ENCODE data around the gene AGMAT.

AGMAT gene

DNA sequence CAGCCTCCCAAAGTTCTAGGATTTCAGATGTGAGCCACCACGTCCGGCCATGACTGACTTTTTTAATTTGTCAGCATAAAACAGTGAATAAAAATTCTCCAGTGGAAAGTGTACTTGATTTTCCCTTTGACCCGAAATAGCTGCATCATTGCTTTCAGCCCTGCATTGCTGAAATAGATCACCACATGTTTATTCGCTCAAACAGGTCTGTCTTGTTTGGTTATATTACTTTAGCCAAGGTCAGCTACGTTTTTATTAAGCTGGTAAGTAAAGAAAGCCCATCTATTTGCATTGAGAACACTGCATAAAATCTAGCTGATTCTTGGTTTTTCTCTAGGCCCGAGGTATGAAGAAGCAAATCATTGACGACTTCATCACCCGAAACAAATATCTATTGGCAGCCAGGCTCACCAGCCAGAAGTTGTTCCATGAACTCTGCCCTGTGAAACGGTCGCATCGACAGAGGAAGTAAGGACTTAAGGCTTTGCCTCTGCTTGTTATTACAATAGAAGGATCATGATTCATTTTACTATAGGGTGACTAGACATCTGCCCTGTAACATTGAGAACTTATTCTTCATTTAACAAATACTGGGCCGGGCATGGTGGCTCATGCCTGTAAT, 25.6 kb downstream of the AGMAT start:
- DNase-seq (ENCODE audit: low read depth, low spot score): no peak

DNA sequence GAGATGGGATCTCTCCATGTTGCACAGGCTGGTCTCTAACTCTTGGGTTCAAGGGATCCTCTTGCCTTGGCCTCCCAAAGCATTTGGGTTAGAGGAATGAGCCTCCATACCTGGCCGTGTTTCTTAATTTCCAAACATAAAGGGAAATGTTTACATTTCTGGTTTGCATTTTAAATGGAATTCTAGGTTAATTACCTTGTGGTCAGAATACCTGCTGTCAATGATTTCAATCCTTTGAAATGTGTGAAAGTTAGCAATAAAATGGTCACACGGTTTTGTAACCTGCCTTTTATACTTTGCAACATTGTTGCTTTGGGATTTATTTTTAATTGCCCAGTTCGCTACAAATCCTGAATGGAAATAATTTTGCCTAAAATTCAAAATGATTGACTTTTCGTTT, 26.3 kb downstream of the AGMAT start:
- no peak for DNase-seq (ENCODE audit: low read depth, low spot score)

- DNase-seq (ENCODE audit: low read depth, low spot score): no peak
Observed at GRCh38 chr1:15557594-15557993, 27.3 kb downstream of the AGMAT start.

DNA sequence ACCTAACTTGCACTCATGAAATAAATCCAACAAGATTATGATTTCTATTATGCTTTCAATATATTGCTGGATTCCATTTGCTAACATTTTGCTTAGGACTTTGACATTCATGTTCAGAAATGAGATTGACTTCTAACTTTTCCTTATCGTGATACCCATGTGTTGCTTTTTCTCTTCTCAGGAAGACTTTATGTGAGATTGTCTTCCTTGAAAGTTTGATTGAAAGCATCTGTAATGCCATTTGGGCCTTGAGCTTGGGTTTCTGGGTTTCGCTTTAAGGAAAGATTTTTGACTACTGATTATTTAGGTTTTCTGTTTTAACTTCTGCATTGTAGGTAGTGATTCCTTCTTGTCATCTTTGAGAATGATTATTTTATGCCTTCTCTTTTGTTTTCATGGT, 27.8 kb downstream of the AGMAT start:
- DNase-seq (ENCODE audit: low read depth, low spot score): no peak

GRCh38 chr1:15550573-15550972, 34.3 kb downstream of the AGMAT start:
- DNase-seq (ENCODE audit: low read depth, low spot score): no peak

- DNase-seq (ENCODE audit: low read depth, low spot score): no peak
Observed at GRCh38 chr1:15546641-15547040, 38.2 kb downstream of the AGMAT start.

DNA sequence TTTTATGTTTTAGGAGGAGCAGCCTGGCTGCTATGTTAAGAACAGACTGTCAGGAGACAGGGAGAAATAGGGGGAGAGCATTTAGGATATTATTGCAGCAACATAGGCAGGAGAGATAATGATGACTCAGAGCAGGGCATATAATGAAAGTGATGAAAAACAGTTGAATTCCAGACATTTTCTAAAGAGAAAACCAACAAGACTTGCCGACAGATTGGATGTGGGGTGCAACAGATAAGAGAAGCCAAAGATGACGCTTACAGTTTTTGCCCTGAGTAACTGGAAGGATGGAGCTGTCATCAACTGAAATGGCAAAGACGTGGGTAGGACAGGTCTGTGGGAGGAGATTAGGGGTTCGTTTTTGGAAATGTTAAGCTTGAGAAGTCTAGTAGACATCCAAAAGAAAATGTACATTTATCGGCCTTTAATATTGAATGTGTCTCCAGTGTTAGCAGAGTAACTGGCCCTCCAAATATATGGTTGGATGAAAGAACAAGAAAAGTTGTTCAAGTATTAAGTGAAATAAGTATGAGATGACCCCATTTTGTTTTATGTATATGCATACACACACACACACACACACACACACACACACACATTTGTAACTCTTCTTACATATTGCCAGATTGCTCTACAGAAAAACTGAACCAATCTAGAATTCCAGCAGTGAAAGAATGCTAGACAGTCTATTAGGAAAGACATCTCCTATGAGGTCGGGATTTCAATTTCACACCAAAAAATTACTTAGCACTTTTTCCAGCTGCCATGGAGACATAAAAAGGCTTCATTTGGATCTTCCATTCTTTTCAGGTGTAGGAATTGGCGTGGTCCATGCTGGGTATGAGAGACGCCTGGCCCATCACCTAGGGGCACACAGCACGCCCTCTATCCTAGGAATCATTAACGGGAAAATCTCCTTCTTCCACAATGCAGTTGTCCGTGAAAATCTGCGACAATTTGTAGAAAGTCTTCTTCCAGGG, 41.0 kb downstream of the AGMAT start:
- no peak for DNase-seq (ENCODE audit: low read depth, low spot score)

- no peak for DNase-seq (ENCODE audit: low read depth, low spot score)
Observed at GRCh38 chr1:15543251-15543588, 41.6 kb downstream of the AGMAT start.

GRCh38 chr1:15542388-15543250, 42.2 kb downstream of the AGMAT start:
- DNase-seq (ENCODE audit: low read depth, low spot score): no peak

- no peak for DNase-seq (ENCODE audit: low read depth, low spot score)
Observed at GRCh38 chr1:15541231-15541792, 43.5 kb downstream of the AGMAT start.

GRCh38 chr1:15540186-15540585, 44.7 kb downstream of the AGMAT start:
- DNase-seq (ENCODE audit: low read depth, low spot score): no peak

GRCh38 chr1:15538771-15539170, 46.1 kb downstream of the AGMAT start:
- DNase-seq (ENCODE audit: low read depth, low spot score): no peak

DNA sequence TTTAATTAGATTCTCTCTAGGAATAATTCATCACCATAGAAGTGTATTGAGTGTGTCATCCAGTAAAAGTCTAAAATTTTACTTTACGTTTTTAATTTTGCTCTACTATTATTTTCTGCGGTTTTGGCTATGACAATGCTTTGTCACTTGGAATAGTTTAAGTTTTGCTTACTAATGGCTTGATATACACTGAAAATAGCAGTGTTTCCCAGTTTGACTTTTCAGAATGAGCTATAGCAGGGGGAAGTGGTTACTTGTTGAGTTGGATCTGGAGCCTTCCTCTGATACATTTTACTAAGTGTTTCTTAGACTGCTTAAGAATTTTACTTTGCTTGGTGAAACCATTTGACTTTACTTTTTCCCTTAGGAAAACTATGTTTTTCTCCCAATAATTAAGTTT, 53.2 kb downstream of the AGMAT start:
- no peak for DNase-seq (ENCODE audit: low read depth, low spot score)

DNA sequence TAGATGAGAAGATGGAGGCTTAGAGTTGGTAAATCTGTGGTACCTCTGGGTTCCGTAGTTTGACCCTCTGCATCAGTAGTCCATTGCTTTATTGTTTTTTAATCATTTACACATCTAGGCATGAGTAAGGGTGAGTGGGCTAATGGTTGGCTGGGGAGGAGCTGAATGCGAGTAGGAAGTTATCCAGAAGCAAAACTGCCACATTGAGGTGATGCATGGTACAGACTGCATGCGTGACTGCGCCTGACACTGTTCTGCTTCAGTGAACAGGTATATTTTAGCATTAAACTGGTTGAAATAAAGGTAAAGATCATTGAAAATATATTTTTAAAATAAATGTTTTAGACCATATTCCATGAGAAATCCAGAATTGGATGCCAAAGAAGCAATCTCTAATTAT, 53.8 kb downstream of the AGMAT start:
- DNase-seq (ENCODE audit: low read depth, low spot score): no peak

DNA sequence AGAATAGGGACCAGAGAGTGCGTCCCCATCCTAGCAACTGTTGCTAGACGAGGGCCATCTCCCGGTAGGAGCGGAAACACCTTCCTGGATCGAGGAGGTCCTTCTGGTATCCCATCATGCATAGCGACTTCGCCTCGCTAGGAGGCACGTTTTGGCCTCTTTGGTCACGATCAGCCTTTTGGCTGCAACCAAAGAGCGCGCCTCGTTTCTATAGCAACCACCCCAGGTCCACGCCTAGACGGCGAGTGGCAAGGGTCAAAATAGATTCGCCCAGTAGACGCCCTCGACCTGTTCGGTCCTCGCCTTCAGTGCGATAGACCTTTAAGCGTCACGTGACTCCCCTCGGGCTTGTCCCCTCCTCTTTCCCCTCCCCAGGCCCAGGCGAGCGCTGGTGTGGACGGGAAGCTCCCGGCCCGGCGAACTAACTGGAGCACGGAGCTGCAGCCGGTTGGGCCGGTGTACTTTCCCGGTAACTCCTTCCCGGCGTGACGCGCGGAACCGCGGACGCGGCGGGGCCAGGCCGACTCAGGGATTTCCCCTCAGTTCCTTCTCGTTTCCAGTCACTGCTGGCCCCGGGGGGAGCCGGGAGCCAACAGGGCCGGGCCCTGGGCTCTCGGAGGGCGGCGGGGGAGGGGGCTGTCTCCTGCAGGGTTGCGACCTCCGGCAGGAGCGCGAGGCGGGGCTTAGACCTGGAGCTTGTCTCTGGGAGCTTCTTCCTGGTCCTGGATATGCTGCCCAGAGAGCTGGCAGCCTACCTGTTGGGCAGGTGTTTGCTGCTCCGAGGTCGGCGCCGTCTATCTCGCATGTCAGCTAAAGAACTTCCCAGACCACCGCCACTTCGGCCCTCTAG, 58.1 kb downstream of the AGMAT start, which contains the start of gene DNAJC16:
TSS of gene DNAJC16 (plus strand) at position 359 of the 850 bp plus-strand sequence. CDS start 2,258 bp downstream, outside the sequence.
- DNase-seq (ENCODE audit: low read depth, low spot score): peak; percentile 99

DNA sequence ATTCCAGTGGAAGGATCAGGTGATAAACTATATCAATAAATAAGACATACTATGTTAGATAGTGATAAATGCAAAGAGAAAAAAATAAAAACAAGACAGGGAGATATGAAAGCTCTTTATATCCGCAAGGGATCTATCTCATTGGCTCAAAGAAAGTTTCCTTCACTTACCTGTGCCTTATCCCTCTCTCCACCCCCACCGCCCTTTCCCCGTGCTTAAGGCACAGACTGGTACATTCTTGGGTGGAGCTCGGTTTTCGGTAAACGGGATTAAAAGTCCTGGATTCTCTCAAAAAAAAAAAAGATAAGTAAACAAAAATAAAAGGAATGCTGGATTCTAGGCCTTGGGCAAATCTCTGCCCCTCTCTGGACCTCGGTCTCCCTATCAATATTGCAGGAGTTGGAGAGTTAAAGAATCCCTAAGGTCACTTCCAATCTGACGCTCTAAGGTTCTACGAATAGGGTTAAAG, 58.8 kb downstream of the AGMAT start:
- no peak for DNase-seq (ENCODE audit: low read depth, low spot score)

DNA sequence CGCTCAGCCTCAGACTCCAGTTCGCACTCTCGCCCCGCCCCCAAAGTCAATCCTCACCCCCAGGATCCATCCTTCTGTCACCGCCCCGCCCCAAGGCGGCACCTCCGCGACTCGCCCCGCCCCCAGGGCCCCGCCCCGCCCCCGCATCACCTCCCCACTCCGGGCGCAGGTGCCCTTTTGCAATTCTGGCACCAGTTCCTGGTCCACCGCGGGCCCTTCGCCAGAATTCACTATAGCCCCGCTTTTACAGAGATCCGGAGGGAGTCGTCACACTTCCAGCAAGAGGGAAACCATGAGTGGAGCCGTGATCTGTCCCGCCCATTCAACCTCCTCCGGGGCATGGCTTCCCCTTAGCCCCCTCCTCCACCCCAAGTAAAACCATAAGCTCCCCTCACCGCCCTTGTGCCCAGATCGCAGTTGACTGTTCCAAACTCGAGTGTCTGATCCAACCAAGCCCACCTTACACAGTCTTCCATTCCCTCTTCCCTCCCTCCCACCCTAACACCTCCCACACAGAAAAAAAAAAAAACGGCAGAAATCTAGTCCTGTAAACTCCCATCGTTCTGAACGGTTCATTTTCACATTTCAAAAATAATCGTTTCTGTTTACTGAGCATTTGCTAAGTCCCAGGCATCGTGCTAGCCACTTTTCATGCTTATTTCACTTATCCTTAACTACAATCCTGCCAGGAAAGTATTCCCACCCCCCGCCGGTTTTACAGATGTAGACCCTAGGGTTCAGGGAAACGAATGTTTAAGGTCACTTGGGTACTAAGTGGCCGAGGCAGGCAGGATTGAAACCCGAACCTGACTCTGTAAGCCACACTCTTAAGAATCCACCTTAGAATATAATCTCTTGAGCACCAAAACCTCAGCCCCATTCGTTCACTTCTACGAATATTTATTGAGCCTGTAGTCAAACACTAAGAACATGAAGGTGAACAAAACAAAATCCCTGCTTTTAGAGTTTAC, 59.5 kb downstream of the AGMAT start:
- DNase-seq (ENCODE audit: low read depth, low spot score): peak; percentile 17

DNA sequence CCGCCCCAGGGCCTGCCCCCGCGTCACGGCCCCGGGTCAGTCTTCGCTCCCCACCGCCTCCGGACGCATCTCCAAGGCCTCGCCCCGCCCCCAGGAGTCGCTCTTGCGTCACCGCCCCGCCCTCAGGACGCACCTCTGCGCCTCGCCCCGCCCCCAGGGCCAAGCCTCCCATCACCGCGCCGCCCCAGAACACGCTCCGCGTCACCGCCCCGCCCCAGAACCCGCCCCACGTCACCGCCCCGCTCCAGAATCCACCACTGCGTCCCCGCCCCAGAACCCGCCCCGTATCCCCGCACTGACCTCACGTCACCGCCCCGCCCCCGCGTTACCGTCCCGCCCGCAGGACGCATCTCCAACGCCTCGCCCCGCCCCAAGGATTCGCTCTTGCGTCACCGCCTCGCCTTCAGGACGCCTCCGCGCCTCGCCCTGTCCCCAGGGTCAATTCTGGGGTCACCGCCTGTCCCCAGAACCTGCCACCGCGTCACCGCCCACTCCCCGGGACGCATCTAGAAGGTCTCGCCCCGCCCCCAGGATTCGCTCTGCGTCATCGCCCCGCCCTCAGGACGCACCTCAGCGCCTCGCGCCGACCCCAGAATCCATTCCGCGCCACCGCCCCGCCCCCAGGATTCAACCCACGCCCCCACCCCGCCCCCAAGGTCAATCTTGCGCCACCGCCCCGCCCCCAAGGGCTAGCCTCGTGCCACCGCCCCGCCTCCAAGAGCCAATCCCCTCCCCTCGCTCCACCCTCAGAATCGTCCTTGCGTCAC, 60.4 kb downstream of the AGMAT start:
- DNase-seq (ENCODE audit: low read depth, low spot score): peak; percentile 94

DNA sequence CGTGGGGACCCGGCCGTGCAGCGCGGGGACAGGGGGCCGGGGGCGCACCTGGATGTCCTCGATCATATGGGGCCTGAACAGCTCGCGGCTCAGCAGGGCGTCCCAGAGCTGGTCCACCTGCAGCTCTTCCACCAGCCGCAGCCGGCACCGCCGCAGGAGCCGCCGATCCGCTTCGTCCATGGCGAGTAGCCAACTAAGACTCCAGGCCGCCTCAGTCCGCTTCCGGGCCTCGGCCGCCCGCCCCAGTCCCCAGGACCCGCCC, 60.9 kb downstream of the AGMAT start, which contains the start of gene CASP9:
TSS of gene CASP9 (minus strand) at position 195 of the 262 bp plus-strand sequence. CDS start at position 180, 15 bp downstream.
- no peak for DNase-seq (ENCODE audit: low read depth, low spot score)
